Urothelium cell line (cell line): ENCODE results near the gene RNH1.
"Not testable (repeated sequence)": the region's sequence is repeated elsewhere in the genome, so short reads cannot be mapped to it uniquely, and the experiment has no call there.

Experiments
- DNase-seq: peaks from one replicate; pipeline ENCODE4 v3.0.0; 2011; ENCODE audit warnings: low spot score, mixed read lengths
- FAIRE-seq: peaks from 2 replicates; lab custom pipeline; 2011; peaks lifted over from hg19 to GRCh38; lab: Jason Lieb, UNC

Gene RNH1

GRCh38 chr11:520428-521176, 13.6 kb upstream of the RNH1 start:
- DNase-seq (no peak), FAIRE-seq (no peak)

DNA sequence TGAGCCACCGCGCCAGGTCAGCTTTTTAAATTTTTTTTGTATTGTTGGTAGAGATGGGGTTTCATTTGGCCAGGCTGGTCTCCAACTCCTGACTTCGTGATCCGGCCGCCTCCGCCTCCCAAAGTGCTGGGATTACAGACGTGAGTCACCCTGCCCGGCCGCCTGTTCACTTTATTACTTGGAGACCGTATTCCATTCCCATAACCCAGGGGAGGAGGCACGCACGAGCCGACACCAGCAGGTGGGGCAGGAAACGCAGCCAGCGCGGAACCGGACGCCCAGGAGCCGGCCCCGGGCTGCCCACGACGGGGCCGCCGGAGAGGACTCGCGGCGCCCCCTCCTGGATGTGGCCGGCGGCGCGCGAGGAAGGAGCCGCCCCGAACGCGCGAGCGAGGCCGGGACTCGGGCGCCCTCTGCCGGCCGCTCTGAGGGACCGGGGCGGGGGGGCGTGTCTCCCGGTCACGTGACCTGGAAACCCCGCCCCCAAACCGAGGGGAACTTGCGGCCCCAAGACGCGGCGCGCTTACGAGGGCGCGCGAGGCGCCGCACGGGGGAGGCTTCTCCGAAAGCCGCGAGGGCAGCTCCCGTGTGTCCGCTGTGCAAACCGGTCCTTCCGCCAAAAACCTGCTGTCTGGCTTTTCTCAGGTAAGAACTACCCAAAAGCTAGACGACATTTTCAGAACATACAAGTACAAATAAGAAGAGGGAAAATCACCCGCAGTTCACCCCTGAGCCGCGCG, 11.6 kb upstream of the RNH1 start:
- DNase-seq (peak; percentile 87), FAIRE-seq (no peak)

- not testable (repeated sequence) for FAIRE-seq, DNase-seq
Observed at GRCh38 chr11:516918-517685, 10.1 kb upstream of the RNH1 start.

GRCh38 chr11:516400-516799, 9.4 kb upstream of the RNH1 start:
- DNase-seq, result no peak

DNA sequence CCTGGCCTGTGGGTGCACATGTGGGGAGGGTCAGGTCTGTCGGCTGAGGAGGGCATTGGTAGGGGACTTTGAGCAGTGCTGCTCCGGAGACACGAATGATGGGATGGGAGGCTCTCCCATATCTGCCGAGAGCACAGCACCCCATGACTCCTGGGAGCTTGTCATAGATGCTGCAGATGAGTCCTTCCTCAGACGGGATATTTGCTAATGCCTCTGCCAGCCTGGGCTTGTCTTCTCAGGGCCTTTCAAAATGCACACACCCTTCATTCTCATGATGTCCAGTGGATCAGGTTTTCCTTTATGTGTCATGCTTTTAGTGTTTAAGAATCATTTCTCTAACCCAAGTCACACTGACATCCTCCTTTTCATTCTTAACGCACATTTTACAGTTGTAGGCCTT, 8.1 kb upstream of the RNH1 start:
- no peak for FAIRE-seq
- DNase-seq, result no peak

More at GRCh38 chr11:516400-516799, 9.4 kb upstream of the RNH1 start:
- FAIRE-seq, result no peak

GRCh38 chr11:514606-515005, 7.6 kb upstream of the RNH1 start:
- FAIRE-seq, result no peak
- no peak for DNase-seq

GRCh38 chr11:512761-513595, 5.9 kb upstream of the RNH1 start:
- DNase-seq (no peak), FAIRE-seq (no peak)

DNA sequence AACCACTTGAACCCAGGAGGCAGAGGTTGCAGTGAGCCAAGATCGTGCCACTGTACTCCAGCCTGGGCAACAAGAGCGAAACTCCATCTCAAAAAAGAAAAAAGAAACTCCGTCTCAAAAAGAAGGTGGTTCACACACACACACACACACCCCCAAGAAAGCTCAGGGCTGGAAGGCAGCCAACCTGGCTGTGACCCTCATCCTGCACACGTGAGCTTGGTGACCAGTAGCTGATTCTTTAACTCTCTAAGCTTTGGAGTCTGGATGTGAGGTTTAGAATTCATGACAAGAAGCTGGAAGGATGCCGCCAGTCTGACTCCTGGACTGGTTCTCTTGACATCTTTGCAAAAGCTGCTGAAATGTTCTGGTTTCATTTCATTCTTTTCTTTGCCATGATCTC, 1.9 kb upstream of the RNH1 start:
- DNase-seq, result no peak
- no peak for FAIRE-seq

DNA sequence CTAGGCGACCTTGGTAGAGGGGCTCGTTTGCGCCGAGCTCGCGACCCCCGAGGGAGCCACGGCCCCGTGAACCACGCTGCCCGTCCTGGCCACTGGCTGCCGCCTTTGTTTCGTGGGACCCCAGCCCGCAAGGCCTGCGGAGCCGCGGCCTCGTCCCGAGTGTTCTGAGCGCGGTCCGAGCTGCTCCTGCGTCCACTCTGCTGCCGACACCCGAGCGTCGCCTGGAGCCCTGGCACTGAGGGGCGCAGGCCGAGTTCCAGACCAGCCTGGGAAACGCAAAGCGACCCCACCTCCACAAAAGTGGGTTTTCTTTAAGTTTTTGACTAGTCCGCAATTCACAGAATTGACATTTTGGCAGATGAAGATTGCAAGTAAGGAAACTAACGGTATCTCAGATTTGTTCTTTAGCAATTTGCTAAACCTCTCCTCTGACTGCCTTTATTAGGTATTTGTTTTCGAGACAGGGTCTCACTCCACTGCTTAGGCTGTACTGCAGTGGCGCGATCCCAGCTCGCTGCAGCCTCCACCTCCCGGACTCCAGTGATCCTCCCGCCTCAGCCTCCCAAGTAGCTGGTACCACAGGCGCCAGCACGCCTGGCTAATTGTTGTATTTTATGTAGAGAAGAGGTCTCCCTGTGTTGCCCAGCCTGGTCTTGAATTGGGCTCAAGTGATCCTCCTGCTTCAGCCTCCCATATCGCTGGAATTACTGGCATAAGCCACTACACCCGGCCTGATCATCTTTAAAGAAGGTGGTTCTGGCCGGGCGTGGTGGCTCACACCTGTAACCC, 879 bp upstream of the RNH1 start:
- DNase-seq (no peak), FAIRE-seq (no peak)

- FAIRE-seq, result peak; percentile 98
- DNase-seq, result peak; percentile 96
Observed at GRCh38 chr11:506238-506994, 626 bp downstream of the RNH1 start.

- FAIRE-seq, result no peak
- no peak for DNase-seq
Observed at GRCh38 chr11:504994-505344, 2.1 kb downstream of the RNH1 start.

GRCh38 chr11:504053-504993, 2.7 kb downstream of the RNH1 start:
- FAIRE-seq (no peak), DNase-seq (no peak)

DNA sequence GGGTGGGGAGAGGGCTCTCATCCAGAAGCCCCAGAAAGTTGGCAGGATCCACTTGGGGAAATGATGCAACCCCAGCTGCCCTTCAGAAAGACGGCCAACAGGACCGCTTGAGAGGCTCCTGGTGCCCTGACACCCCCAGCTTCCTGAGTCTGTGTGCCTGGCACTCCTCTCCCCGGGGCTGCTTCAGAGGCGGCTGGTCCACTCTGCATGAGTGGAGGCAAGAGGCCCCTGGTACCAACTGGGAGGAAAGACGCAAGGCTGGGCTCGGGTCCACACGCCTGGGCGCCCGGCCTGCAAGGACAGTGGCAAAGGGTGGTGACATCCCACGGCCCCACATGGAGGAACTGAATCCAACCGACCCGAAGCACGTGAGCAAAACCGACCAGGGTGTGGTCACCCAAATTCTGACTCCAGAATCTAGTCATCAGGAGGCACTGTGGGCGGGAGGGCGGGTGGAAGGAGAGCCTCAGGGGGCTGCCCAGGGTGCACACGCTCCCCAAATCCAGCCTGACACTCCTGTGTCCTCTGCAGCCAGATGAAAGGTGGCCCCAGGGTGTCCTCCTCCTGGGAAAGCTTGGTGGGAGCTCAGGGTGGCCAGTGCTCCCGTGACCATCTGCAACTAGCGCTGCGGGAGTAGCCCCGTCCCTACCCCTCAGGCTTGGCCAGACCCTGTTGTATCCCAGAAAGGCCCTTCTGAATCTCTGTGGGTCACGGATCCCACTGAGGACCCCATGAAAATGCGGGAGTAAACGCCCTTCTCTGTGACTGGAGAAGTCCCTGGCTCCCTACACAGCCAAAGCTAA, 3.7 kb downstream of the RNH1 start:
- no peak for FAIRE-seq

DNA sequence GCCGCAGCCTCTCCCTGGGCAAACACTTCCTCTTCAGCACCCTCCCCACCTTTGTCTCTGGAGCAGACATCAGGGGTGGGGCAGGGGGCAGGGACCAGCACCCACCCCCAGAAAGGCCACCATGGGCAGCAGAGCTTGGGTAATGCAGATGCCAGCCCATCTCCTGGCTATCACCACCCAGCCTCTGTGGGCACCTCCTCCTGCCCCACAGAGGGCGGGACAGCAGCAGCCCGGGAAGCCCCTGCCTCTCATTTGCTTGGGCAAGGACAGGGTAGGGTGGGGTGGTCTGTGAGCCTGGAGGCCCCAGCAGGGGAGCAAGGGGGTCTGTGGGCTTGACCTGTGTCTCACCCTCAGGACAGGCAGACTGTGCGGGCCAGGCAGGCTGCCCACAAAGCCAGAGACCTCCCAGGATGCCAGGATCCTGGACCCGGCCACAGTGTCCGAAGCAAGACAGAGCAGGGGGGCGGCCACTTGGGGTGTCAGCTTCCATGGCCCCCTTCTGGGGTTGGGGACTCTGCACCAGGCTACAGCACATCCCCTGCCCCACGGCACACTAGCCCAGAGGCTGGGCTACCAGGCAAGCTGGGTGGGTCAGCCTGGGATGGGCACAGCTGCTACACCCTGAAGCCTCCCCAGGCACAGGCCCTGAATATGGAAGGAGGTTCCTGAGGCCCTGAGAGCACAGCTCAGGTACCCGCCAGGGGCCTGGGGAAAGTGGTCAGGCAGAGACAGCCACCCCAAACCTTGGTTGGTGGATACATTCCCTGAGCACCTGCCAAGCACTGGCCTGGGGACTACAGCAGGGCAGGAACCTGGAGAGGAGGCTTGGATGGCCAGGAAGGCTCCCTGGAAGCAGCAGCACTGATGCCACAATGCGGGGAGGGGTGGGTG, 4.5 kb downstream of the RNH1 start:
- FAIRE-seq (no peak), DNase-seq (no peak)

More for the DNA sequence above, 3.7 kb downstream of the RNH1 start:
- no peak for DNase-seq

GRCh38 chr11:501683-502287, 5.3 kb downstream of the RNH1 start:
- FAIRE-seq (no peak), DNase-seq (no peak)
